ENCODE results near the gene TAF1D. TPM values are rescaled to one million over a fixed set of nuclear protein-coding genes. Genes with fewer than 3 reads are reported as not detected.

The TAF1D gene
- total RNA-seq, 1 donor from 2014 or later, result 157 TPM

- DNase-seq, result no peak
Measured at GRCh38 chr11:93720522-93720921, 20.8 kb downstream of the TAF1D start.

- DNase-seq, result no peak
Measured at GRCh38 chr11:93719310-93719709, 22.0 kb downstream of the TAF1D start.

- DNase-seq, result no peak
Measured at GRCh38 chr11:93718057-93718563, 23.2 kb downstream of the TAF1D start.

- DNase-seq, result no peak
Measured at GRCh38 chr11:93717501-93717900, 23.8 kb downstream of the TAF1D start.

- DNase-seq, result no peak
Measured at GRCh38 chr11:93715797-93716396, 25.4 kb downstream of the TAF1D start.

GRCh38 chr11:93712678-93713077, 28.6 kb downstream of the TAF1D start:
- DNase-seq, result no peak

- DNase-seq, result no peak
Measured at GRCh38 chr11:93710239-93710638, 31.1 kb downstream of the TAF1D start.

- DNase-seq, result no peak
Measured at GRCh38 chr11:93704237-93704636, 37.1 kb downstream of the TAF1D start.

GRCh38 chr11:93700830-93701229, 40.5 kb downstream of the TAF1D start:
- DNase-seq, result no peak

- no peak for DNase-seq
Measured at GRCh38 chr11:93697611-93698010, 43.7 kb downstream of the TAF1D start.

- DNase-seq, result no peak
Measured at GRCh38 chr11:93694557-93694956, 46.7 kb downstream of the TAF1D start.

- DNase-seq, result no peak
Measured at GRCh38 chr11:93694109-93694508, 47.2 kb downstream of the TAF1D start.

- DNase-seq, result no peak
Measured at GRCh38 chr11:93689240-93689639, 52.1 kb downstream of the TAF1D start.

- no peak for DNase-seq
Measured at GRCh38 chr11:93686812-93687211, 54.5 kb downstream of the TAF1D start.

- DNase-seq, result no peak
Measured at GRCh38 chr11:93686226-93686625, 55.1 kb downstream of the TAF1D start.

Small RNA genes within 50 kb of the gene (small RNA-seq; reads per million reads assigned to genes)
- gene RF00019 (not detected), gene RF00493 (27.8 reads per million, percentile 94 among the genes with 10 or more reads in this experiment), gene SCARNA9 (0.09 reads per million), gene SNORA1 (not detected), gene SNORA18 (not detected), gene SNORA25 (not detected), gene SNORA32 (not detected), gene SNORA40 (not detected), gene SNORA8 (not detected), gene SNORD5 (not detected), gene SNORD6 (383 reads per million, percentile 98 among the genes with 10 or more reads in this experiment)

Other genes with a start within 250 kb of the TAF1D start
- 1.4 TPM for gene SMCO4, start 198.1 kb downstream of the TAF1D start, total RNA-seq
- gene CEP295, start 79.8 kb downstream of the TAF1D start, total RNA-seq, result 42.4 TPM
- 39.6 TPM for gene C11orf54, start 177 bp upstream of the TAF1D start, total RNA-seq
- 78.0 TPM for gene MED17, start 42.8 kb upstream of the TAF1D start, total RNA-seq
- gene VSTM5, start 109.1 kb upstream of the TAF1D start, total RNA-seq, result 1.1 TPM

Data from occipital lobe (tissue), 3 donors.